NCI-H146 treated with DMSO at 0.1 percent for 48 hours (cell line): Measurements from ENCODE around the gene DUSP1.
A peak's percentile ranks its signal among the peaks of the same experiment; 100 is the strongest.

Experiments used
- DNase-seq: peaks from one replicate; lab custom pipeline; 2025; ENCODE audit not compliant: unreplicated experiment; lab: John Stamatoyannopoulos, UW

The DUSP1 gene

GRCh38 chr5:172765766-172766286 lies 5.2 kb downstream of the DUSP1 start:
- DNase-seq = no peak

GRCh38 chr5:172764861-172765765 lies 5.9 kb downstream of the DUSP1 start:
- DNase-seq = peak; percentile 91

- DNase-seq = no peak
These were observed 7.9 kb downstream of the DUSP1 start for GRCh38 chr5:172763120-172763464.

- no peak for DNase-seq
These were observed 8.5 kb downstream of the DUSP1 start for GRCh38 chr5:172762214-172763119.

- no peak for DNase-seq
These were observed 10.0 kb downstream of the DUSP1 start for GRCh38 chr5:172760959-172761358.

- DNase-seq = no peak
These were observed 10.9 kb downstream of the DUSP1 start for GRCh38 chr5:172760136-172760535.

- no peak for DNase-seq
These were observed 12.2 kb downstream of the DUSP1 start for GRCh38 chr5:172758834-172759149.

- no peak for DNase-seq
These were observed 12.7 kb downstream of the DUSP1 start for GRCh38 chr5:172758077-172758833.

- no peak for DNase-seq
These were observed 13.5 kb downstream of the DUSP1 start for GRCh38 chr5:172757394-172758010.

GRCh38 chr5:172756764-172757393 lies 14.1 kb downstream of the DUSP1 start:
- no peak for DNase-seq

GRCh38 chr5:172754596-172755356 lies 16.2 kb downstream of the DUSP1 start:
- DNase-seq = no peak

- DNase-seq = no peak
These were observed 17.9 kb downstream of the DUSP1 start for GRCh38 chr5:172753101-172753500.

- no peak for DNase-seq
These were observed 19.1 kb downstream of the DUSP1 start for GRCh38 chr5:172751761-172752510.

- no peak for DNase-seq
These were observed 20.9 kb downstream of the DUSP1 start for GRCh38 chr5:172749881-172750633.

- DNase-seq = no peak
These were observed 21.9 kb downstream of the DUSP1 start for GRCh38 chr5:172749076-172749475.

GRCh38 chr5:172748341-172748843 lies 22.6 kb downstream of the DUSP1 start:
- no peak for DNase-seq

GRCh38 chr5:172747471-172747870 lies 23.5 kb downstream of the DUSP1 start:
- DNase-seq = no peak

- no peak for DNase-seq
These were observed 24.3 kb downstream of the DUSP1 start for GRCh38 chr5:172746725-172747124.
